GM04504 (cell line): ENCODE results near the gene GTPBP1.

ENCODE experiments used
- DNase-seq: peaks from one replicate; pipeline ENCODE4 v3.0.0-alpha.2; 2012; ENCODE audit warnings: low read depth

GTPBP1 gene

DNA sequence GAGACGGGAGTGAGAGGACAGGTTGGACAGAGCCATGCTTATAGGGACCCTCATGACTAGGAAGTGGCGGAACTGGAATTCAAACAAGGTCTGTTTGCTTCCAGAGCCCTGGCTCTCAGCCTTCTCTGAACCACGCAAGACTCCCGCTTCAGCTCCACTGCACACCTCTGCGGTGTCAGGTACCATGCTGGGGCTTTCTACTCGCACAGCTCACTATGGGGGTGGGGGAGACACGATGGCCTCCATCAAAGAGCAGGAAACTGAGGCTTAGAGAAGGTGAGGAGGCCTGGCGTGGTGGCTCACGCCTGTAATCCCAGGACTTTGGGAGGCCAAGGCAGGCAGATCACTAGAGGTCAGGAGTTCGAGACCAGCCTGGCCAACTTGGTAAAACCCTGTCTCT lies 35.8 kb downstream of the GTPBP1 start:
- DNase-seq: no peak

DNA sequence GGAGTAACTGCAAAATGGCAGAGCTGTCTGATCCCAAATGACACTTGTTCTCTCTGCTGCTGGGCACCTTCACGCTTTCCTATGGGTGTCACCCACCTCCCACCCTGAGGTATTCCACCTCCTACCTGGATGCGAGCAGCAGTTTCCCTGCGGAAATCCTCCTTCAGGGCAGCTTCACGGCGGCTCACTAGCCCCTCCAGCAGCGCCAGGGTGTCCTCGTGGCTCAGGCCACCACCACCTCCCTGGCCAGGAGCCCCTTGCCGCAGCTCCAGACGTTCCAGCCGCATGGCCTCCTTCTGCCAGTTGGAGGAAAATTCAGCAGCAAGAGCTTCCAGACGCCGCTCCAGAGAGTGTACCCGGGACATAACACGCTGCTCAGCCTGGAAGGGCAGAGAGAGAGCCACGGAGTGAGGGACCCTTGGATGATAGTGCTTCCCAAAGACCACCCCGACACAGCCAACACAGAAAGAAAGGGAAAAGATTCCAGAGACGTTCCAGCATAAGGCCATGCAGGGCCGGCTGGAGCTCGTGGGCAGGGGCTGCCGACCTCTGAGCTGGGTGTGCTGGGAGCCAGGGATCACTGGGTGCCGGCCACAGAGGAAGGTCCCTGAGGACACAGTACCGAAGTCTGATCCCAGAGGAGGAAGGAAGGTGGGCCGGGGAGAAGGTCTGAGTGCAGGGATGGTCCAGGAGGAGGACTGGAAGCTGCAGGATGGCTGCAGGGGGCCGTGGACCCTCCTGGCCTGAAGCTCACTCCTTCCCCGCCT lies 36.6 kb downstream of the GTPBP1 start:
- DNase-seq: no peak

DNA sequence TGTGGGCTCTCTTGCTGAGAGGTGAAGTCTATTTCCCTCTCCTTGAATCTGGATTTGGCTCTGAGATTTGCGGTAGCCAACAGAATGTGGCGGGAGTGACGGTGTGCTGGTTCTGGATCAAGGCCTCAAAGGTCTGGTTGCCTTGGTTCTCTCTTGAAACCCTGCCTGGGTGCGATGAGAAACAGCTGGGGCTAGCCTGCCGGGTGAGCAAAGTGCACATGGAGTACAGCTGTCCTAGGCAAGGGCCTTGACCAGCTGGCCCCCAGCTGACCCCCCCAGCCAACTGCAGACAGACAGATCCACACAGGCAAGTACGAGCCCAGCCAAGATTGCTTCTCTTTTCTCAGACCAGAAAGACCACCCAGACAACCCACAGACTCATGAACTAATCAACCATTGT lies 39.2 kb downstream of the GTPBP1 start:
- no peak for DNase-seq

DNA sequence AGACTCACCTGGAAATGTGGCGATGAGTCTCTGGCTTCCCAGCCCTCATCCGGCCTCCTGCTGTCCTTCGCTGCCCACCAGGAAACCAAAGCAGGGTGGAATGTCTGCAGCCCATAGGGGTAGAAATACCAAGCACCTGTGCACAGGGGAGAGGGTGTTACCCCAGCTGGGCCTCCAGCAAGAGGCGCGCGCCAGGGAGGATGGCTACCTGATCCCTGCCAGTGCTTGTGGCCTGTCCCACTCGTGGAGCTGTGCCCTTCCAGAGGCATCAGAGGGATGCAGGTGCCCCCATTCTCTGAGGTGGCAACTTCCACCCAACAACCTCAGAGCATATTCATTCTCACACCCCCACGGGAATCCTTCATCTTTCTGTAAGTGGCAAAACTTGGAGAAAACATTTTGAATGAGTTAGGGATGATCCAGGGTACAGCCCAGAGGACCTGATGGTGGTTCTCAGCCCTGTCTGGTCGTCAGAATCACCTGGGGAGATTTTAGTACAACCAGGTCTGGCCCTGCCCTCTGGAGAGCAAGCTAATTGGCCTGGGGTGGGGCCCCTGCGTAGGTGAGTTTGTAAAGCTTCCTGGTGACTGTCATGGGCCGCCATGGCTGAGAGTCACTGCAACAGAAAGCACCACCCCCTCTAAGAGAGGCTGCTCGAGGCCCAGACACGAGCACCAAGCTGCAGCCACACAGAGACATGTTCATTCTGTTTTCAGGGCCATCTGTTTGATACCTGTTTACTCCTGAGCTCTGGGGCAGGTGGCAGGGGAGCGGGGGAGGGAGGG lies 40.1 kb downstream of the GTPBP1 start:
- DNase-seq: no peak

DNA sequence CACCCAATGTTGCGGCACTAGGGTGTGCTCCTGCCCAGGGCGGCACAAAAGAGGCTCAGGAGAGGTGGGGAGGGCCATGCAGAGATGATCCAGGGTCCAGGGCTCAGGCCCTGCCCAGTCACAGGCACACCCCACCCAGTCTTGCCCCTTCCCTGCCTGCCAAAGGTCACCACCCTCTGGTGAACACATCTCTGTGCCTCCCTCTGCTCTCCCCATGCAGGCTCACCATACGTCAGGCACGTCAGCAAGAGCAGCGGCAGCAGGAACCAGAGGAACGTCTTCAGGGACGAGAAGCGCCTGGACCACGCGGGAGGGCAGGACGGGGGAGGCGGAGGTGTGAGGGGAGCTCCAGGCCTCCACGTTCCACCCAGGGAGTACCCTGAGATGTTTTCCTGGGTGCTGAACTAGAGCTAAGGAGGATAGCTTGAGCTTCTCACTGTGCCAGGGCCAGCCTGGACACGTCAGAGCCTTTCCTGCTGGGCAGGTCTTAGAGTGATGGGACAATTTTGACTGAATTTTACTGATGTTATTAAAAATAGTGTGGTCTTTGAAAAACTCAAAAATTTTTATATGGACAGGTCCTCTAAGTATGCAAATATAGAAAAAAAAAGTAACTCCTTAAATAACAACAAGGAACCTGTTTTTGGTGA lies 42.9 kb downstream of the GTPBP1 start:
- no peak for DNase-seq

DNA sequence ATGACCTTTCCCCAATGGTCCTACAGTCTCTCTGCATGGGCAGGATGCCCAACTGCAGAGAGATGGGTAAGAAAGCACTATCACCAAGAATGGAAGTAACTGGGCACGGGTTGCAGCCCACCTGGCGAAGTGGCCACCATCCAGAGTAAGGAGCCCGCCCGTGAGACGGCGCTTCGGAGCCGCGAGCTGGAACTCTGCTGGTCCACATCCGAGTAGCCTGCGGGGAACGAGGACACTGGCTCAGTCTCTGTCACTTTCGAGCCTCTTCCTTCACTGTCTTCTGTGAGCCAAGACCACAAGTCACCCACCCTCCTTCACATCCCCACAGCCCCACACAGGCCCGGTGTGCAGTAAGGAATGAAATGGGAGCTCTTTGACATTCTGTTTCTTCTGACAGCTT lies 44.4 kb downstream of the GTPBP1 start:
- no peak for DNase-seq

DNA sequence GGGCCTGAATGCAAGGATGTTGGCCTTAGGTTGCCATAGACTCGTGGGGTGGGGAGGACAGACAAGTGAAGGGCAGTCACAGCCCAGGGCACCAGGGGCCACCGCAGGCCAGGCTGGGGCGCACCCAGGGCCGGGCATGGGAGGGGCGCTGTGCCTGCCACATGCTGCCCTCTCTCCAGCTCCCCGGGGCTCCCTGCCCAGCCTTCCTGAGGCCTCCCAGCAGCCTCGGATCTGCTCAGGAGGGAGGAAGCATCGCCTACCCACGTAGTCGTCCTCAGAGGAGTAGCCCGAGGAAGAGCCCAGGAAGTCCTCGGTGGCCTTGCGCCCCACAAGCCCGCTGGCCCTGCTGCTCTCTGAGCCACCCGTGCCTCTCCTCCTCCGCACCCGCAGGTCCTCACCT lies 44.9 kb downstream of the GTPBP1 start:
- DNase-seq: no peak

DNA sequence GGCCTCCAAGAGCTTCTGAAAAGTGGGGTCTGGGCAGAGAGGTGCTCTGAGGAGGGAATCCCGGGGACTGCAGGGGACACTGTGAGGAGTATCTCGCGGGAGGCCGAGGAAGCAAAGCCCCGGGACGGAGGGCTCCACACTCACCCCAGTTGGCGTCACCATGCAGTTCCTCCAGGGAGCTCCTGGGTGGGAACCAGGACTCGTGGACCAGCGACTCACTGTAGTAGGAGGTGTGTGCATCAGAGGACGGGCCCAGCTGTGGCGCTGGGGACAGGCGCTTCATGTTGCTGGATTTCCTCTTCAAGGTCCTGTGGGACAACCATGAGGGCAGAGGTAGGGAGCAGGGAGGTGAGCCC lies 45.3 kb downstream of the GTPBP1 start:
- no peak for DNase-seq

DNA sequence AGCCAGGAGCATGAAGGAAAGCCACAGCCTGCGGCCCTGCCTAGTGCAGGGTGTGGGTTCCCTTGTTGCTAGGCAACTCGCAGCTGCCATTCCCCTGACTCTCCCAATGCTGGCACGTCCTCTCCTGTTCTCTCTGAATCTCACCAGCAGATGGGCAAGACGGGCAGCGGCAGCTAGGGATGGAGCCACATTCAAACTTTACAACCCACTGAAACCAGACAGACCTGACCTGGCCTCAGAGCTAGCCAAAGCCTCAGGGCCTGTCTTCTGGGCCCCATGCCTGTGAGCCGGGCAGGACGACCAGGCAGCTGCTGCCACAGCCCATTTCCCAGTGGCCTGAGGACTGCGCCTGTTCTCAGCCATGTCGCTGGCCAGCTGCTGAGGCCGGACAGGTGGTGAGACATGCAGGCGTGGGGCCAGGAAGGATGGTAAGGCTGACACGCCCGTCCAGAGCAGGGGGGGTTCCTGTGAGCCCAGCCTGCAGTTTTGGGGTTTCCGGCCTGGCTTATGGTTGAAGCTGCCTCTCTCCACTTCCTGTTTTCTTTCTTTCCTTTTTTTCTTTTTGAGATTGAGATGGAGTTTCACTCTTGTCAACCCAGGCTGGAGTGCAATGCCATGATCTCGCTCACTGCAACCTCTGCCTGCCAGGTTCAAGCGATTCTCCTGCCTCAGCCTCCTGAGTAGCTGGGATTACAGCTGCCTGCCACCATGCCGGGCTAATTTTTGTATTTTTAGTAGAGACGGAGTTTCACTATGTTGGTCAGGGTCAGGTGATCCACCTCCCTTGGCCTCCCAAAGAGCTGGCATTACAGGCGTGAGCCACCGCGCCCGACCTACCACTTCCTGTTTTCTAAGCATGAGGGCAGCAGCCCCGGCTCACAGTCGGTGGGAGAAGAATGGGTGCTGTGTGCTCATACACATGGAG lies 45.9 kb downstream of the GTPBP1 start:
- DNase-seq: no peak

DNA sequence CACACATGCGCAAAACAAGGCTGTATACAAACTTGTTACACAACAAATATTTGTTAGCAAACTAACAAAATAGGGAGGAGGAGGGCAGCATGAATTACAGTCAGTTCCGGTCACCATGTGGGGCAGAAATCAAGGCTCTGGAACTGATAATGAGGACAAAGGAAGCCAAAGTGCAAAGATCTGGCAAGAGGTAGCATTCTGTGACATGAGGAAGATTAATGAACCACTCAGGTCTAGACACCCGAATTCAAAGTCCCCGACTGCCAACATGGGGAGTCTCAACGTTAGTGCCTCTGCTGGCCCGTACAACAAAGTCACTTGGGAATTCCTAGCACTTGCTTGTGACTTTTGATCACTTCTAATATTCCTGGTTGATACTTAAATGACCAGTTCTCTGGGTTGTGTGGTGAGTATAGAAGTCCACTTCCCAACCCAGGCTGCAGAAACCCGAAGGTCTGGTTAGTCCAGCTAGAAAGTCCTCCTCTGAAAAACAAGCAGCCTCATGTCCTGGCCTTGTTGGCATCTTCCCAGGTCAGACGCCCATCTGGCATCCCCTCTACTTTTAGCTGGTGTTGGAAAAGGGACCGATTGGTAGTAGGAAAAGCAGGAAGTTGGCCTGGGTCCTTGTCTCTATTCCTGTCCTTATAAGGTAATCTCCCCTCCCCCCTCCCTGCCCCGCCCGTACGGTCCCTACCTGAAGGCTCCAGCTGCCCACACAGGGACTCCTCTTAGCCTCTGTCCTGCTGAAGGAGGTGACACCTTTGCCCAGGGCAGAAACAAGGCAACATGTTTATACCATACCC lies 48.4 kb downstream of the GTPBP1 start:
- DNase-seq: no peak

DNA sequence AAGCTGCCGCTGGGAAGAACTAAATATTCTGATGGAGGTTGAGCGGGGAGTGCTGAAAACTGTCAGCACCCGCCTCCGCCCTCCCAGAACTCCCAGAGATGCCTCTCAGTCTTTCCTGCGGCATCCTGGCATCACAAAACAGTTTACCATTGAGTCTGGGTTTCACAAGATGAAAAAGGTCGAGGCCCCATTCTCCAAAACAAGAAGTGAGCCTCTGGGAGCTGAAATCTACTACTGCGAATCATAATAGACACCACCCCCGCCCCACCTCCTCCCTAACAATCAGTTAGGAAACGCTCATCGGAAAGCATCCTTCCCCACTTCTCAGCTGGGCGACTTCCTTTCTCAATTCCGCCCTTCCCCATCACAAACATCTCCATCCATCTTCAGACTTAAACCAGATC lies 49.0 kb downstream of the GTPBP1 start:
- no peak for DNase-seq

DNA sequence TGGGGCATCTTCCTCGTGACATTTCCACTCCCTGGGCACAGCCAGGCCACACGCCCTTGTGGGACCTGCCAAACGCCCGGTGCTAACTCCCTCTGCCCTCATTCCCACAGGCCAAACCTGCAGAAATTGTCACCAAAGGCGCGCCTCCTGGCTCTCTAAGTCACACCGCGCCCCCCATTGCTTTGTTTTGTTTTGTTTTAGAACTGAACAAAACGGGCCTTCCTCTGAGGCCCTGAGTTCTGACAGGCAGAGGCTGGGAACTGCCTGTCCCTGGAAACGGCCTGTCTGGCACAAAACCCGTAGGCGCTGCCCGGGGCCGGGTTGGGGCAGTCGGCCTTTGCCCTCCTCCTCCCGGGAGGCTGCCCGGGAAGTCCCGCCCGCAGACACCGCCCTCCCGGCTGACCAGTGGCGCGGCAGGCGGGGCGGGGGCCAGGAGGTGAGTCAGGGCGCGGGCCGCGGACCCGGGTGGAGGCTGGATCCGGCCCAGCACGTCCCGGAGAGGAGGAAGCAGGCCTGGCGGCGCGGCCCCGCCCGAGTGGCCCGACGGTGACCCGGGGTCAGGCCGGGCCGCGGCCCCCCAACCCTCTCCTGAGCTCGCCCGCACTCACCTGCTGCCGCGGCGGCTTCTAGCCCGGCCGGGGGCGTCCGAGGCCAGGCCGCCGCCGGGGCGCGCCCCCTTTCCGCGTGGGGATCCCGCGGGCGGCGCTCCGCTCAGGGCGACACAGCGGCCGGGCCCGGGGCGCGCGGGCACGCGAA lies 49.6 kb downstream of the GTPBP1 start:
- peak; percentile 61 for DNase-seq

DNA sequence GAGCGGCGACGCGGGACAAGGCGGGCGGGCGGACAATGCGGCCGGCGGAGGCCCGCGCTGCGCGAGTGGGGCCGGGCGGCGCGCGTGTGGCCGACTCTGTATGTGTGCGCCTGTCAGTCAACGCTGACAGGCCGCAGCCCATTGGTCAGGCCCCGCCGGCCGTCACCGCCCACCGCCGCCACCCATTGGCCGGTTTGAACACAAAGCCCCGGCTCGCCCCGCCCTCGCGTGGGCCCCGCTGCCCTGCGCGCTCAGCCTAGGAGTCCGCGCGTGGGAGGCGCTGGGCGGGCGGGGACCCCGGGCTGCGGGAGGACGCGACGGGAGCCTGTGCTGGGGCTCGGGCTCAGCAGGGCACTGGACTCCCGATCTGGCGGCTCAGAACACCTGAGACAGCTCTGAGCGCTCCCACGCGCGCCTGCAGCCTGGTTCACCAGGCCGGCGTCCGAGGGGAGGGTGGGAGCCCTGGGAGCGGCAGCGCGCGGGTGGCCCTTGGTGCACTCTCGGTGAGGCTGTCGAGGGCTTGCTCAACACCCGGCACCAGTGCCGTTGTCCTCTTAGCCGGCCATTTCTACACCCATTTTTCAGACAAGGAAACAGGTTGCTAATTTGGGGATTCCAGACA lies 50.3 kb downstream of the GTPBP1 start, which contains the start of gene SUN2:
TSS of gene SUN2 (minus strand) at position 88 of the 622 bp plus-strand sequence. CDS start 3,370 bp downstream, outside the sequence.
- DNase-seq: peak; percentile 63

DNA sequence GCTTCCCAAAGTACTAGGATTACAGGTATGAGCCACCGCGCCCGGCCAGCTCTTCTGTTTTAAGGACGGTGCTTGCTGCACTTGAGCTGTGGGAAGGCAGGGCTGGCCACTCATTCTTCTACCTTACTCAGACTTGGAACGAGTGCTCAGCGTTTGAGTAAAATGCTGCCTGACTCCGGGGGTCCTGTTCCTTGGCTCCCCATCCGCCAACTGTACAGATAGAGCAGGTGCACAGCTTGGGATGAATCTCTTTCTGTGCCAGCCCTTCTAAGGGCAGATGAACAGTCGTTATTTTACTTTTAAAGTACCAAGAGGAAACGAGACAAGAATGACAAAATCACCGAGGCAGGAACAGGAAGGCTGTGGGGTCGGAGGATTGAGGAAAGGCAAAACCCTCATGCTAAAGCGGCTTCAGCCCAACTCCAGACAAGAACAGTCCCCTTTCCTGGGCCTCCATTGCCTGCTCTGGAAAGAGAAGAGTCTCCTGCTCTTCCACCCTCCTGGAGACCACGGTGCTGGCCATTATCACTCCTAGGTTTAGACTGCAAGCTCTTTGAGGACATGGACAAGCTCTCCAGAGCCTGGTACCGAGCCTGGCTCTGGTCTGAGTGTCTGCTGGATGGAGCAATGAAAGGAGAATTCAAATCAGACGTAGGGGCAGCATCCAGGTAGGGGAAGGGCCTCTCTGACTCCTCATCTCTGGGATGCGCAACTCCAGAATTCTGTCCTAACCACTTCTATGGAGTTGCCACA lies 51.1 kb downstream of the GTPBP1 start:
- no peak for DNase-seq

DNA sequence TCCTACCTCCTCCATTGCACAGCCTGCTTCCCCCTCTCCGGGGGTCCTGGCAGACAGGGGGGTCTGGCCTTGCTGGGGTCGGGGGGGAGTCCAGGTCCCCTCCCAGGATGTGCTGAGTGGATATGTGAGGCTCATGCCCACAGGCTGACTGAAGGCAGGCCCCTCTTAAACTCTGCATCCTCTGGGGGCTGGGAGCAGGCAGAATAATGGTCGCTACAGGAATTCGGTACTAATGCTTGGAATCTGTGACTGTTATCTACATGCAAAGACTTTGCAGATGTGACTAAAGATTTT lies 51.7 kb downstream of the GTPBP1 start:
- no peak for DNase-seq

DNA sequence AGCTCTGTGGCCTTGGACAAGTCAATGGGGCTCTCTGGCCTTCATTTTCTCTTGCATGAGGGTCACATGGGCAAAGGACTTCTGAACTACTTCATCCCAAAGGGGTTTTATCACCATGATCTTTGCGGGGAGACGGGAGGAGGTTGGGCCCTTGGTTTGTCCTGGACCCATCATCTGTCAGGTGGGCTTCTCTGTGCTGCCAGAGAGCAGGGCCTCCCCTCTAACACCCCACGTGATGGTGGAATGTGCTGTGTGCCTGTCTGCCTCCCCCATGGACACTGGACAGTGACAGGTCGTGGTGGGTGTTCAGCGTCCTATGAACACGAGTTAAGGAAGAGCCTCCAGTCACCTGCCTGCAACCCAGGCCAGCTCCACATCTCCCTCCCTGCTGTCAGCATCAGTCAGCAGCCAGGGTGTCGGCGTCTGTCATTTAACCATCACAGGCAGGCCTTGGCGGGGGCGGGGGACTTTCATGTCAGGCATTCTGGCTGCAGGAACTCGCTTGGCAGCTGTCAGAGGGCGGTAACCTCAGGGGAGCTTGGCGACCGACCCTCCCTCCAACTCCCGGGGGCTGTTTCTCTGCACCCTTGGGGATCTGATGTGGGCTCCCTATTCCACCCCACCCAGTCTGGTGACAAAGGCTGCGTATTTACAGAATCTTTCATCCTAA lies 52.7 kb downstream of the GTPBP1 start:
- DNase-seq: no peak

DNA sequence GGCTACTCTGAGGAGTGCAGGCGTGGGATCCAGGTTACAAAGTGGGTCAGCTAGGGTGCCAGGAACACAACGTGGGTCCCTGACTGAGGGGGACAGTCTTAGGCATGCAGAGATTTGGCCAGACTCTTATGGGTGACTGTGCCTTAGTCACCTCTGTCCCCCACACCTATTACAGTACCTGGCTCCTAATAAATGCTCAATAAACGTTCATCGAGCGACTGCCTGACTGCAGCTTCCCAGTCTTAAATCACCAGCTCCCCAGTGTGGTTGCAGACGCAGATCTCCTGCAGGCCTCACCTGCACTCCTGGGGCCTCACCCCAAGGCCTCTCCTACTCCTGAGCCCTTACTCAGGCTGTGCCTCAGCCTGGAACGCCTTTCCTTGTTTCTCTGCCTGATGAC lies 53.3 kb downstream of the GTPBP1 start:
- no peak for DNase-seq

DNA sequence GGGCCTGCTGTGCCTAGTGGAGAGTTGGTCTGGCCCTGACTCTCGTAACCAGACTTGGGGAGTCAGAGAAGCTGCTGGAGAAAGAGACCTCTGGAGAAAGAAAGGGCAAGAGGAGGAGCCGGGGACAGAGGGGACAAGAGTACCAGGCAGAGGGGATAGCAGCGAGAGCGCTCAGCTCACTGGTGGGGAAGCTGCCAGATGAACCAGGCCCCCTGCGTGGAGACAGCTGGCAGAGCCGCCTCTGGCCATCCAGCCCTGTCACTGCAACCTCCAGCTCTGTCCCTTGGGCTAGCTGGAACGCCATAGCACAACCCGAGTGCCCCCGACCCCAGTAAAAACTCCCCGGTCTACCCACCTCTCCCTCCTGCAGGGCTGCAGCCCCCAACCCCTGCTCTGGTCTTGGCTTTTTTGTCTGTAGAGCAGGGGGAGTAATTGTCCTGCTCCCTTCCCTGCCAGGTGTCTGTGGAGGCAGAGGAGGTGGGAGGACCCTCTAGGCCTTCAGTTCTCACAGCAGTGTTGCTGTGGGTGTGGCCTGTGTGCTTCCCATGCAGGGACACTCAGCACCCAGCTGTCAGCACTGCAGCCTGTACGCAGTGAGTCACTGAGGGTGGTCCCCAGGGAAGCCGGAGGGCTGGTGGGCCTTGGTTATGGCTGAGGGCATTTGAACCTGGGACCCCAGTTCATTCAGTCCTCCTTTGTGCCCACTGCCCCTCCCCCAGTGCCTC lies 54.9 kb downstream of the GTPBP1 start:
- DNase-seq: no peak
